ENCODE results near the gene LST1.
A peak's percentile ranks its signal among the peaks of the same experiment; 100 is the strongest.
"Not testable (repeated sequence)": the region's sequence is repeated elsewhere in the genome, so short reads cannot be mapped to it uniquely, and the experiment has no call there.

LST1 gene

GRCh38 chr6:31580807-31581433 is 5.2 kb upstream of the LST1 start:
- peak; percentile 88 for DNase-seq (ENCODE audit: low read depth)

GRCh38 chr6:31581434-31582229 is 4.4 kb upstream of the LST1 start:
- no peak for DNase-seq (ENCODE audit: low read depth)

- DNase-seq (ENCODE audit: low read depth) = peak; percentile 63
Observed at GRCh38 chr6:31582230-31582643, 3.8 kb upstream of the LST1 start, which contains the start of gene LTB. Gene LTB, minus strand, starts transcription at chr6:31582424. Its CDS starts 7 bp downstream, at chr6:31582417.

- DNase-seq (ENCODE audit: low read depth) = no peak
Observed at GRCh38 chr6:31585491-31585890, 586 bp upstream of the LST1 start.

- no peak for DNase-seq (ENCODE audit: low read depth)
Observed at GRCh38 chr6:31586599-31587281, 663 bp downstream of the LST1 start.

- DNase-seq (ENCODE audit: low read depth) = no peak
Observed at GRCh38 chr6:31587791-31588777, 2.0 kb downstream of the LST1 start.

- DNase-seq (ENCODE audit: low read depth) = no peak
Observed at GRCh38 chr6:31588871-31589650, 3.0 kb downstream of the LST1 start.

GRCh38 chr6:31590691-31591090 is 4.6 kb downstream of the LST1 start:
- not testable (repeated sequence) for DNase-seq (ENCODE audit: low read depth)

GRCh38 chr6:31592396-31592771 is 6.3 kb downstream of the LST1 start:
- DNase-seq (ENCODE audit: low read depth) = no peak

GRCh38 chr6:31597006-31597405 is 10.9 kb downstream of the LST1 start:
- DNase-seq (ENCODE audit: low read depth) = no peak

GRCh38 chr6:31607317-31607716 is 21.2 kb downstream of the LST1 start:
- no peak for DNase-seq (ENCODE audit: low read depth)

GRCh38 chr6:31609519-31610406 is 23.7 kb downstream of the LST1 start:
- DNase-seq (ENCODE audit: low read depth) = no peak

GRCh38 chr6:31610968-31611367 is 24.9 kb downstream of the LST1 start:
- no peak for DNase-seq (ENCODE audit: low read depth)

GRCh38 chr6:31614075-31614619 is 28.1 kb downstream of the LST1 start:
- DNase-seq (ENCODE audit: low read depth) = no peak

- DNase-seq (ENCODE audit: low read depth) = no peak
Observed at GRCh38 chr6:31614684-31615578, 28.9 kb downstream of the LST1 start, which contains the start of gene AIF1. Gene AIF1, plus strand, starts transcription at chr6:31615234. Its CDS starts 96 bp downstream, at chr6:31615330.

- no peak for DNase-seq (ENCODE audit: low read depth)
Observed at GRCh38 chr6:31615748-31616147, 29.7 kb downstream of the LST1 start.

- DNase-seq (ENCODE audit: low read depth) = no peak
Observed at GRCh38 chr6:31617010-31617409, 30.9 kb downstream of the LST1 start.

- DNase-seq (ENCODE audit: low read depth) = peak; percentile 96
Observed at GRCh38 chr6:31619805-31620585, 33.9 kb downstream of the LST1 start.
